Left forelimb (tissue), 1 donor: Measurements from ENCODE around the gene GULP1.
A peak's percentile ranks its signal among the peaks of the same experiment; 100 is the strongest.
"Not testable (repeated sequence)": the region's sequence is repeated elsewhere in the genome, so short reads cannot be mapped to it uniquely, and the experiment has no call there.

Experiments
- DNase-seq: peaks from one replicate; pipeline ENCODE4 v3.0.0-alpha.2; 2018; ENCODE audit warnings: low spot score

Gene GULP1

GRCh38 chr2:188291617-188292347, at the start of gene GULP1:
TSS of gene GULP1 (plus strand) at chr2:188291874. CDS start at chr2:188477703, 185,829 bp downstream.
- peak; percentile 92 for DNase-seq

DNA sequence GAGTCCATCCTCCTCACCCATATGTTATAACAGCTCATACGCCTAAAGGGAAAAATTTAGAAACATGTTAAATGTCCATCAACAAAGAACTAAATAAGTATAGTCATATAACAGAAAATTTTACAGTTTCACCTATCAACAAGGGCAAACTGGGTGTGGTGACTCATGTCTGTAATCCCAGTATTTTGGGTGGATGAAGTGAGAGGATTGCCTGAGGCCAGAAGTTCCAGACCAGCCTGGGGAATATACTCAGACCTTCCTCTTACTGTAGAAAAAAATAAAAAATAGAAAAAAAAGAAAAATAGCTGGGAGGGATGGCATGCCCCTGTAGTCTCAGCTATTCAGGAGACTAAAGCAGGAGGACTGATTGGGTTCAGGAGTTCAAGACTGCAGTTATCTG, 48.3 kb upstream of the GULP1 start:
- DNase-seq = no peak

GRCh38 chr2:188244383-188244782, 47.3 kb upstream of the GULP1 start:
- DNase-seq = no peak

GRCh38 chr2:188245230-188245629, 46.4 kb upstream of the GULP1 start:
- no peak for DNase-seq

- no peak for DNase-seq
Observed at GRCh38 chr2:188248513-188248912, 43.2 kb upstream of the GULP1 start.

GRCh38 chr2:188251034-188251433, 40.6 kb upstream of the GULP1 start:
- DNase-seq = no peak

GRCh38 chr2:188256420-188256819, 35.3 kb upstream of the GULP1 start:
- DNase-seq = no peak

DNA sequence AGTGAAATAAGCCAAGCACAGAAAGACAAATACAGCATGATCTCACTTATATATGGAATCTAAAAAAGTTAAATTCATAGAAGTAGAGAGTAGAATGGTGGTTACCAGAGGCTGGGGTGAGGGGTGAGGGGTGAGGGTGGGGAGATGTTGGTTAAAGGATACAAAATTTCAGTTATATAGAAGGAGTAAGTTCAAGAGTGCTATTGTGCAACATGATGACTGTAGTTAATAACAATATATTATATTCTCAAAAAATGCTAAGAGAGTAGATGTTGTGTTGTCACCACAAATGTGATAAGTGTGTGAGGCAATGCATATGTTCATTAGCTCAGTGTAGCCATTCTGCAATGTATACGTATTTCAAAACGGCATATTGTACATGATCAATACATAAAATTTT, 26.4 kb upstream of the GULP1 start:
- no peak for DNase-seq

DNA sequence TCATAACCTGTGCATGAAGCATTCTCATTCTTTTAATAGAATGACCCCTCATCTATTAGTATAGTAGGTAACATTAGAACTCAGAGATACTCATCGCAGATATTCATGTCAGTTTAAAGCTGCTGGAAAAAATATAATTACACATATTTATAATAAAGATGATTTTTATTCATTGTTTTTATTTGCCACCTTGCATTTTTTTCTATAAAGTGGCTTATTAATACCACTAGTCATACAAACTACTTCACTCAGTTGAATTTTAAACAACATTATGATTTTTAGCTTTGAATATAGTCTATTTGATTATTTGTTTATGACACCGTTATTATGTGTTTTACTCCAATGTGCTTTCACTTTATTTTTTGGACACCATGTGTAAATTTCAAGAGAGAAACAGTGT, 23.9 kb upstream of the GULP1 start:
- DNase-seq = no peak

DNA sequence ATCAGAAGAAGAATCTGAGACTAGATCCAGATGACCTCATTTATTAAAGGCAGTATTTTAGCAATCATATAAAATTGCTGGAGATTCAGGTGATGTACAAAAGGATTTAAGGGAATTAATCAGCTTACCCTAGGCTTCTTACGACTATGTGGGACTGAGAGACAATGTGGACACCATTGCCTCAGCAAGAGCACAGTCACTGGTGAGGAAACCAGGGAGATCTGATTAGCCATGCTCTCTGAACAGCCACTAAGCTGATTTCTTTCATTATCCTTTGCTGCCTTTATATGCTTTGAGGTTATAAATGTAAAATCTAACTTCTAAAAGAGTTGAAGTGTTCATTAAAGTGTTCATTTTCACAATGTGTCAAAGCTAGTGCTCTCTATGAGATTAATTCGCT, 22.7 kb upstream of the GULP1 start:
- DNase-seq = no peak

DNA sequence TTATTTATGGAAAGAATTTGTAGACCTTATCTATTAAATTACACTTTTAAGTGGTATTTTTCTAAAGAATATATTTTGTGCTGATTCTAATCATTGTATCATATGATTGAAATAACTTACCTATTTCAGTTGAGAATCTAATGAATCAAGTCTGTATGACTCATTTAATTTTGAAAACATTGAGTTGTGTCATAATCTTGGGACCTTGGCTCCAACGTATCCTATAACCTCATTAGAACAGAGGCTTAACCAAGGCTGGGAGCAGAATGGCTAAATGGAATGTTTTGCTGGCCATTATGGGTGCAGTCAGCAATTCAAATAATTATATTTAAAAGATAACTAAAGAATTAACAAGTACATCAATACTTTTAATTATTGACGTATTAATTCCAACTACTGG, 19.6 kb upstream of the GULP1 start:
- DNase-seq = no peak

DNA sequence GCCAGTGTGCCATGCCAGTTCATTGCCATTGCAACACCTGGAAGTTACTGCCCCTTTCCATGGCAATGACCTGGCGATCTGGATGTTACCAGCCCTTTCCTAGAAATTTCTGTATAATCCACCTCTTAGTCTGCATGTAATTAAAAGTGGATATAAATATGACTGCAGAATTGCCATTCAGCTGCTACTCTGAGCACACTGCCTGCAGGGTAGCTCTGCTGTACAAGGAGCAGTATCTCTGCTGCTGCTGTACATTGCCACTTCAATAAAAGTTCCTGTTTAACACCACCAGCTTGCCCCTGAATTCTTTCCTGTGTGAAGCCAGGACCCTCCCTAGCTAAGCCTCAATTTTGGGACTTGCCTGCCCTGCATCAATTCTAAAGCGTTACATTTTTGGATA, 17.4 kb upstream of the GULP1 start:
- no peak for DNase-seq

DNA sequence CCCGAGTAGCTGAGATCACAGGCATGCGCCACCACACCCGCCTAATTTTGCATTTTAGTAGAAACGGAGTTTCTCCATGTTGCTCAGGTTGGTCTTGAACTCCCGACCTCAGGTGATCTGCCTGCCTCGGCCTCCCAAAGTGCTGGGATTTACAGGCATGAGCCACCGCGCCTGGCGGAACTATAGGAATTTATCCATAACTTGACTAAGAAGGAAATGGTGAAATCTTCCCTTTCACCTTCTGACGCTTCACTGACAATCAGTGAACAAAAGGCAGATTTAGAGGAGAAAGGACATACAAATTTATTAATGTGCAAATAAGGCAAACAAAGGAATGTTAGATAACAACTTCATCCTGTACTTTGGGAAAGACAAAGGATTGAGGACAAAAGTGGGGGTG, 15.4 kb upstream of the GULP1 start:
- DNase-seq = no peak

DNA sequence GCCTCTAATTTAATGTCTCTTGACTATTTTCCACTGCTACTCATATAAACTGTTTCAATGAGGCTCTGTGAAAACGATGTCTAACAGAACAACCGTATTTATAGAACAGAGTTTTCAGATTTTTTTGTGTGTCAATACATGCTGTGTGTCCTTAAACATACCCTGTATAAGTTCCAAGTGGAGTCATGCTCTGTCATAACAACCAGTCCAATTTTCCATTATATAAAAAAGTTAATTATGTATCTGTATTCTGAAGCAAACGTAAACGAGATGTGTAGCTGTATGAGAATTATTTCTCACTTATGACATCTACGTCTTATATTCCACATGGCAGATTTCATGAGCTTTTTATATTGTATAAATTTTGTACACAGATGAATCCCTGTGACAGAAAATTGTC, 13.9 kb upstream of the GULP1 start:
- no peak for DNase-seq

GRCh38 chr2:188278388-188279092, 13.1 kb upstream of the GULP1 start:
- DNase-seq = no peak

DNA sequence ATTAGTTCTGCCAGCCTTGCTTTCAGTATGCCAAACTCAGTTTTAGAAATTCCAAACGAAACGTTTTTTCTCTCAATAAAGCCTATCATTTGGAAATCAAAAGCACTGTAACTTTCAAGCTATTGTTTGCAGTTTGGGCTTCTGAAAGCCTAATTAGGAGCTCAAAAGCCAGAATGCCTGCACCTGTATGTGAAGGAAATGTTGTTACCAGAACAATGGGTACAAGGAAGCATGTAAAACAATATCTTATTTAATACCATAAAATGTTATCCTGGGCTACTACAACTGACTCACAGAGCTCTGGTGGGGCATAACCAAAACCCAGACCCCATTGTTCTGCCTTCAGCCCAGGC, 12.6 kb upstream of the GULP1 start:
- DNase-seq = no peak

DNA sequence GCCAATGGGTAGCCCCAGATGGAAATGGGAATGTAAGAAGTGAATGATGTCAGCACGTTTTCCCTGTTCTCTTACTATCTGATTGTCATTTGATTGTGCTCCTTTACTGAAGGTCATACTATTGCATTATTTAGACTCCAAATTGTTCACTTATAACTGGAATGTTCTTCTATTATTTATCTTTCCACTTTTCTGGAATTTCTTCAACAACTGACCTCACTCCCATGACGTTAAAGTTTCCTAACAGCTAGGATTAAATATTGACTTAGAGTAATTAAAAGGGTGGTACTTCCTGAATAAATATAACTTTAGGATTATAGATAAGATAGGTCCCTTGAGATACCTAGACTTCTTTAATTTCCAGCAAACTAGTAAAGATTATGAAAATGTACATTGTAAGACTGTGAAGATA, 10.9 kb upstream of the GULP1 start:
- DNase-seq = no peak

GRCh38 chr2:188282907-188283306, 8.8 kb upstream of the GULP1 start:
- no peak for DNase-seq

DNA sequence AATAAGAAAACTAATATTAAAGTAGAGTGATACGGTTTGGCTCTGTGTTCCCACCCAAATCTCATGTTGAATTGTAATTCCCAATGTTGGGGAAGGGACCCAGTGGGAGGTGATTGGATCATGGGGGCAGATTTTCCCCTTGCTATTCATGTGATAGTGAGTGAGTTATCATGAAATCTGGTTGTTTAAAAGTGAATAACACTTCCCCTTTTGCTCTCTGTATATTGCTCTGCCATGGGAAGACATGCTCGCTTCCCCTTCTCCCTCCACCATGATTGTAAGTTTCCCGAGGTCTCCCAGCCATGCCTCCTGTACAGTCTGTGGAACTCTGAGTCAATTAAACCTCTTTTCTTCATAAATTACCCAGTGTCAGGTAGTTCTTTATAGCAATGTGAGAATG, 7.4 kb upstream of the GULP1 start:
- not testable (repeated sequence) for DNase-seq

DNA sequence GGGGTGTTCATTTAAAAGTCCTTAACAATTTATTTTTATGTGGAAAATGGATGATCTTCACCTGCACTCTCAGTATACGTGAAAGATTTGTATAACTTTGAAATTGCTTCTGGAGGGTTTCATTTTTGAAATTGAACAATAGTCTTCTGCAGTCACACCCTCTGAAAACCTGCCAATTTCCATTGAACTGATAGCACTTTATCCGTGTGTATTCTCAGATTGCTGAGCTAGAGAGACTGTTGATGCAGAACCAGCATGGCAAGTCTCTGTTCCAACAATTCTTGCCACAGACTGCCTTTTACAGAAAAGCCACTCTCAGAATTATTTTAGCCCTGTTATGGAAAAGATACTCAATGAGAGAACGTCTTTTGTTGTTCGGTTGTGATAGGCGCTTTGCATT, 6.6 kb upstream of the GULP1 start:
- no peak for DNase-seq

DNA sequence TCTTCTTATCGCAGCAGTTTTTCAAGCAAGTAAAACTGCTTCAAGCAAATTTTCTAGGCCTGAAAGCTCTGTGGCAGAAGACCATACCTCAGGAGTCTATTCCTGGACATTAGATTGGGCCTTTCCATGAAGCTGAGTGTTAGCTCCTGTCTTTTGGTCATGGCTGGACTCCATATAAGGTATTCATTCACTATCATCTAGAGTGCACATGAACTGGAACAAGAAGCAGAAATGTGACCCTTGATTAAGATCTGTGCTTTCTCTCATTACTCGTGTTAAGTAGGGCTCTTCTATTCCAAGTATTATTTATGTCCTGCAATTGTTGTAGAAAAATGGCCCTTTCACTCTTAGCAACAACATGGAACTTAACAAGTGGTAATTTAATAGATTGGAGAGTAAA, 5.9 kb upstream of the GULP1 start:
- no peak for DNase-seq

- no peak for DNase-seq
Observed at GRCh38 chr2:188291142-188291616, 495 bp upstream of the GULP1 start.

DNA sequence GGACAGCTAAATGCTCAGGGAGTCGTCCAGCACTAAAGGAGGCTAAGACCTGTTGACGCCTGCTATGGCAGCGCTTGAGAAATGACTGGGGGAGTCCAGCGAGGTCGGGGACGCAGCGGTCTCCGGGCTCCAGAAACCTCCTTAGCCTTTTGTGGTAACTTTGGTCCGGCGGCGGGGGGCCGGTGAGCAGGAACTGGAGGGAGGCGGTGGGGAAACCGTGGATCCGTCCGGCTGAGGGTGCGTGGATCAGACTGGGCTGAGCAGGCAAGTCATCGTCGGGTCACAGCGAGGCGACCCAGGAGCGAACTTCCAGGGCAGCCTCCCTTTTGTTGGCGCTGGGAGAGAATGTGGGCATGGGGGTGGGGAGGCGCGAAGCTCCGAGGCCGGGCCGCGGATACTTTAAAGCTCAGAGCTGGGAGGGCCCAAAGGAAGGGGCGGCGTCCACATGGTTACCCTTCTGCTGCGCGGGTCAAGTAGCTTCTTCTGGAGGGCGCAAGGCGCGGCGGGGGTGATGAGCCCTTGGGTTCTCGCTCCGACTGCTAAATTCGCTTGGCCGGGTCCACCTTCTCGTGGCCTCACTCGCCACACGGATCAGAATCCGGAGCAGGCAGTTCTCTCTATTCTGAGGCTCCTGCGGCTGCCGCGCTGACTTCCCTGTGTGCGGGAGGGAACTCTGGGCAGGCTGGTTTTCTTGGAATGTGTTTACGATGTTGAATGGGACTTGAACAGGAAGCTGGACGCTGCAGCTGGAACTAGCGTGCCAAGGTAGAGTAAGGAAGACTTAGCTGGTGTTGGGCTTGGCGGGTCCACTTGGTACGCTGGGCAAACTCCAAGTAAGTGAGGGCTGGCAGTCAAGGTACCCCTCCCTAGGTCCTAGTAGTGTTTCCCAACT, 920 bp downstream of the GULP1 start:
- peak; percentile 84 for DNase-seq
